ENCODE data around the gene JMJD1C. TPM values are rescaled to one million over a fixed set of nuclear protein-coding genes. Genes with fewer than 3 reads are reported as not detected.

JMJD1C gene
- total RNA-seq, 2 donors from 2014 or later: 39.2 to 50.7 TPM

GRCh38 chr10:63466144-63466935 lies 563 bp upstream of the JMJD1C start:
- peaks cover 14 to 15% of the 10 kb centered on the region in 2 donors for H3K4me1 Mint-ChIP-seq (ENCODE audit: low read depth in 2 of 2)
- peaks cover 0 to 14% of the 10 kb centered on the region in 2 donors for H3K27me3 Mint-ChIP-seq
- ATAC-seq: peak; percentile 29 to 40
- H3K36me3 Mint-ChIP-seq: no peaks in the 10 kb centered on the region
- DNase-seq (ENCODE audit: low spot score): no peak
- H3K4me3 Mint-ChIP-seq: peak overlapping the region; percentile 97
- peak overlapping the region; percentile 70 to 93 for H3K27ac Mint-ChIP-seq
- H3K9me3 Mint-ChIP-seq: no peaks in the 10 kb centered on the region

GRCh38 chr10:63464402-63465292 lies 1.1 kb downstream of the JMJD1C start:
- Mint-ChIP-seq H3K36me3 (no peaks in the 10 kb centered on the region), H3K4me3 (peak overlapping the region; percentile 97), H3K27ac (no peak overlapping the region), H3K27me3 (peaks cover 0 to 14% of the 10 kb centered on the region in 2 donors), H3K9me3 (no peaks in the 10 kb centered on the region), H3K4me1 (ENCODE audit: low read depth in 2 of 2) (peaks cover 14 to 15% of the 10 kb centered on the region in 2 donors)
- ATAC-seq: peak; percentile 67 to 68
- DNase-seq (ENCODE audit: low spot score): no peak

GRCh38 chr10:63462442-63462841 lies 3.3 kb downstream of the JMJD1C start:
- ATAC-seq (no peak), DNase-seq (ENCODE audit: low spot score) (no peak)
- no peaks in the 10 kb centered on the region for H3K9me3 Mint-ChIP-seq
- no peak overlapping the region for H3K4me3 Mint-ChIP-seq
- H3K27ac Mint-ChIP-seq: no peak overlapping the region
- peaks cover 14 to 15% of the 10 kb centered on the region in 2 donors for H3K4me1 Mint-ChIP-seq (ENCODE audit: low read depth in 2 of 2)
- no peaks in the 10 kb centered on the region for H3K36me3 Mint-ChIP-seq
- peaks cover 0 to 12% of the 10 kb centered on the region in 2 donors for H3K27me3 Mint-ChIP-seq

GRCh38 chr10:63458177-63458576 lies 7.6 kb downstream of the JMJD1C start:
- no peaks in the 10 kb centered on the region for H3K9me3 Mint-ChIP-seq
- ATAC-seq (no peak), DNase-seq (ENCODE audit: low spot score) (no peak)
- no peaks in the 10 kb centered on the region for H3K36me3 Mint-ChIP-seq
- H3K4me1 Mint-ChIP-seq (ENCODE audit: low read depth in 2 of 2): peaks cover 0 to 2% of the 10 kb centered on the region in 2 donors
- H3K27ac Mint-ChIP-seq: no peak overlapping the region
- H3K4me3 Mint-ChIP-seq: no peak overlapping the region
- no peaks in the 10 kb centered on the region for H3K27me3 Mint-ChIP-seq

DNA sequence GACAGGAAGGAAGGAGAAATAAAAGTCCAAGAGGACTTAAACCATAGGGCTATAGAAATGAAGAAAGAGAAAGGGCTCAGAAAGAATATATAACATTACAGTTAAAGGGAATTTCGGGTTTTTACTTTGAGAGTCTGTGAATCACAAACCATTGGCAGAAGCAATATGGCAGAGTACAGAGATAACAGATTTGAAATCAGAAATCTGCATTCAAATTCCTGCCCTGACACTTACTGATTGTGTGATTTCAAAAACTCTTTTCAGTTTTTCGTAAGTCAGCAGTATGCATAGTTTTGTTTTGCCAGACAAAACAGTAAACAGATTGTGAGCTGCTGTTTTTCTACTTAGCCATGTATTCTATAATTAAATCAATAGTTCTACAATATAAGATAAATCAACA lies 8.2 kb downstream of the JMJD1C start:
- Mint-ChIP-seq H3K4me1 (ENCODE audit: low read depth in 2 of 2) (peaks cover 0 to 2% of the 10 kb centered on the region in 2 donors), H3K27me3 (no peaks in the 10 kb centered on the region), H3K4me3 (no peak overlapping the region), H3K27ac (no peak overlapping the region), H3K9me3 (no peaks in the 10 kb centered on the region), H3K36me3 (no peaks in the 10 kb centered on the region)
- no peak for DNase-seq (ENCODE audit: low spot score)
- ATAC-seq: no peak

DNA sequence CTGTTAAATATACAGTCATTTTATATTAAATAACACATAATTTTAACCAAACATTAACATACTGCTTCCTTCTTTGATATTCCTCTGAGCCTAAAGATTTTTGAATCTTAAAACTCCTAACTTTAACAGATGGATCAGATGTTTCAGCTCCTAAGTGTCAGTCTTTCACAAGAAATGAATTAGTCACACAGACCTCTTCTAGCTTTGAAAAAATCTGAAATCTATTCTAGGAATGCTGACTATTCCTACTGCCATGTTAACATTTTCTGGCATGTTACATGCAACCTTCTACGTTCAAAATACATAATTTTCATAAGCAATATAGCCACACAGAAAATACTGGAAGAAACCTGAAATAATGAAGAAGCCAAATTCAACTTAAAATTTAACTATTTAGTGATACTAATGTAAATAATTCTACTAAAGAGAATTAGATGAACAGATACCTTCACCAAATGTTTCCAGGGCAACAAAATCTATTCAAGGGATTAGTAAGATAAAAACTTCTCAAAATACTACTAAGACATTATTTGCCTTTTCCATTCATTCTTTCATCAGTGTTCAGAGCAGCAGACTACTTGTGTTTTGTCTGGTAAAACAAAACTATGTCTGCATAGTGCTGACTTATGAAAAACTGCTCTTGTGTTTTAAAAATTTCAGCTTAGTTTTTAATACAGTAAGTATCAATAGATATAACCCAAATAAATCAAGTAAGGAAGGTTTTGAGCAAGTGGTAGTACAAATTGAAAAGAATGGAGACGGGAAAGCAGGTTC lies 9.2 kb downstream of the JMJD1C start:
- Mint-ChIP-seq H3K27me3 (no peaks in the 10 kb centered on the region), H3K27ac (no peak overlapping the region), H3K4me1 (ENCODE audit: low read depth in 2 of 2) (peaks cover 0 to 2% of the 10 kb centered on the region in 2 donors), H3K4me3 (no peak overlapping the region), H3K36me3 (no peaks in the 10 kb centered on the region), H3K9me3 (no peaks in the 10 kb centered on the region)
- no peak for DNase-seq (ENCODE audit: low spot score)
- ATAC-seq: no peak

- Mint-ChIP-seq H3K36me3 (no peaks in the 10 kb centered on the region), H3K4me3 (no peak overlapping the region), H3K9me3 (no peaks in the 10 kb centered on the region), H3K27ac (no peak overlapping the region), H3K27me3 (no peaks in the 10 kb centered on the region), H3K4me1 (ENCODE audit: low read depth in 2 of 2) (peaks cover 0 to 2% of the 10 kb centered on the region in 2 donors)
- no peak for ATAC-seq
- no peak for DNase-seq (ENCODE audit: low spot score)
Measured at GRCh38 chr10:63455507-63455906, 10.3 kb downstream of the JMJD1C start.

DNA sequence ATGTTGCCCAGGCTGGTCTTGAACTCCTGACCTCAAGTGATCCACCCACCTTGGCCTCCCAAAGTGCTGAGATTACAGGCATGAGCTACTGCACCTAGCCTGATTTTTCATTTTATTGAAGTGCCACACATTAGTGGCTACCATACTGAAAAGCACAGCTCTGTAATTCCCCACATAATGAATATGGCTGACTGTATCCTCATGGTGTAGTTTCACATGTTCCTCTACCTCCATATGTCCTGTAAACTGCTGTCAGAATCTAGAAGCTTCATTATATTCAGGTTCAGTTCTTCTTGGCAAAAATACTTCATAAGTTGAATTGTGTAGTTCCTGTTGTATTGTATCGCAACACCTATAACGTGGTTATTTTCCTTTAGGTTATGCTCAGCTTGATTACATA lies 11.1 kb downstream of the JMJD1C start:
- DNase-seq (ENCODE audit: low spot score) (no peak), ATAC-seq (no peak)
- Mint-ChIP-seq H3K27ac (no peak overlapping the region), H3K4me1 (ENCODE audit: low read depth in 2 of 2) (peaks cover 0 to 2% of the 10 kb centered on the region in 2 donors), H3K4me3 (no peak overlapping the region), H3K9me3 (no peaks in the 10 kb centered on the region), H3K27me3 (no peaks in the 10 kb centered on the region), H3K36me3 (no peaks in the 10 kb centered on the region)

DNA sequence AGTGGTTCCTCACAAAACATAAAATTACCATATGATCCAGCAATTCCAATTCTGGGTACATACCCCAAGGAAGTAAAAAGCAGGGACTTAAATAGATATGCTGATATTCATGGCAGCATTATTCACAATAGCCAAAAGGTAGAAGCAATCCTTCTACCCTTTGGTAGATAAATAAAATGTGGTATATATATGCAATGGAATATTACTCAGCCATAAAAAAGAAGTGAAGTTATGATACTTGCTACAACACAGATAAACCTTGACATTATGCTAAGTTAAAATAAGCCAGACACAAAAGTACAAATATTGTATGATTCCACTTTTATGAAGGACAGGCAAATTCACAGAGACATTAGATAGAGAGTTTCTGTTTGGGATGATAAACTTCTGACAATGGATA lies 13.3 kb downstream of the JMJD1C start:
- Mint-ChIP-seq H3K4me3 (no peak overlapping the region), H3K27me3 (no peaks in the 10 kb centered on the region), H3K36me3 (no peaks in the 10 kb centered on the region), H3K4me1 (ENCODE audit: low read depth in 2 of 2) (peaks cover 0 to 2% of the 10 kb centered on the region in 2 donors), H3K9me3 (no peaks in the 10 kb centered on the region), H3K27ac (no peak overlapping the region)
- no peak for DNase-seq (ENCODE audit: low spot score)
- ATAC-seq: no peak

- peaks cover 0 to 10% of the 10 kb centered on the region in 2 donors for H3K4me1 Mint-ChIP-seq (ENCODE audit: low read depth in 2 of 2)
Measured at GRCh38 chr10:63446716-63447440, 18.9 kb downstream of the JMJD1C start.

GRCh38 chr10:63441404-63441803 lies 24.4 kb downstream of the JMJD1C start:
- Mint-ChIP-seq H3K36me3 (no peaks in the 10 kb centered on the region), H3K9me3 (no peaks in the 10 kb centered on the region), H3K27me3 (no peaks in the 10 kb centered on the region), H3K4me3 (no peak overlapping the region), H3K4me1 (ENCODE audit: low read depth in 2 of 2) (peaks cover 0 to 11% of the 10 kb centered on the region in 2 donors), H3K27ac (no peak overlapping the region)
- no peak for DNase-seq (ENCODE audit: low spot score)
- no peak for ATAC-seq

More at GRCh38 chr10:63446716-63447440, 18.9 kb downstream of the JMJD1C start:
- no peak for ATAC-seq
- Mint-ChIP-seq H3K27me3 (no peaks in the 10 kb centered on the region), H3K4me3 (no peak overlapping the region), H3K36me3 (no peaks in the 10 kb centered on the region), H3K27ac (no peak overlapping the region), H3K9me3 (no peaks in the 10 kb centered on the region)
- DNase-seq (ENCODE audit: low spot score): no peak

DNA sequence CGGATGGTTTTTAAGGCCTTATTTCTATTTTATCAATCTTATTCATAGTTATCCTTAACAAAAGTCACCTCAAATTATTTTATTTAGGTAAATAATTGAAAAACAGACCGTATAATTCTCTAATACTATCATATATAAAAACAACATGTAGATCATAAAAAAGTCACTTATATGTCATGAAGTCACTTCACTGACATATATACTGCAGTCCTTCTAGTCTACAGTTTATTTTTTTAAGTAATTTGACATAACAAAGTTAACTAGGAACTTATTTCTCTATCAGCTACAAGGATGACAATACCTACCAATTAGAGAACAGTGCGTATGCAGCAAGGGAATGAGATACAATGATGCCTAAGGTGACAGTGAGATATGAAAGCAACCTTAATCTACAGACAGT lies 26.2 kb downstream of the JMJD1C start:
- Mint-ChIP-seq H3K27me3 (no peaks in the 10 kb centered on the region), H3K4me1 (ENCODE audit: low read depth in 2 of 2) (peaks cover 0 to 6% of the 10 kb centered on the region in 2 donors), H3K36me3 (no peaks in the 10 kb centered on the region), H3K9me3 (no peaks in the 10 kb centered on the region), H3K27ac (no peak overlapping the region), H3K4me3 (no peak overlapping the region)
- no peak for DNase-seq (ENCODE audit: low spot score)
- no peak for ATAC-seq
